DOHH2 (cell line): ENCODE data around the gene RASGRP2.

Experiments
- H3F3A ChIP-seq: fragments of 200-600 bp; sonication (generic), shearing (Covaris generic); 2 replicates; pipeline ENCODE4 v1.6.0; 2016; ENCODE audit warnings: antibody characterized with exemption, mild to moderate bottlenecking; ENCODE audit not compliant: control insufficient read depth, insufficient read depth
- H3K27ac ChIP-seq: fragments of 200-600 bp; sonication (generic); 2 replicates; pipeline ENCODE4 v1.5.1; 2014; ENCODE audit warnings: low read depth, mild to moderate bottlenecking, low read length, moderate library complexity
- H3K27me3 ChIP-seq: fragments of 200-600 bp; sonication (generic); 2 replicates; pipeline ENCODE4 v1.6.1; 2014; ENCODE audit warnings: mild to moderate bottlenecking, low read length, mixed read lengths; ENCODE audit not compliant: control insufficient read depth
- H3K36me3 ChIP-seq: fragments of 200-600 bp; sonication (generic); 2 replicates; pipeline ENCODE4 v1.6.1; 2014; ENCODE audit warnings: mild to moderate bottlenecking, low read length, moderate library complexity, mixed read lengths; ENCODE audit not compliant: control insufficient read depth
- H3K4me1 ChIP-seq: fragments of 200-600 bp; sonication (generic); 2 replicates; pipeline ENCODE4 v1.6.1; 2014; ENCODE audit warnings: mild to moderate bottlenecking, low read length, mixed read lengths; ENCODE audit not compliant: control insufficient read depth
- H3K4me2 ChIP-seq: fragments of 200-600 bp; sonication (generic); 2 replicates; pipeline ENCODE4 v1.6.0; 2014; ENCODE audit warnings: mild to moderate bottlenecking, low read length, moderate library complexity
- H3K4me3 ChIP-seq: fragments of 200-600 bp; sonication (generic); 2 replicates; pipeline ENCODE4 v1.5.1; 2014; ENCODE audit warnings: mild to moderate bottlenecking, low read length, mixed read lengths
- H3K79me2 ChIP-seq: fragments of 200-600 bp; sonication (generic); 2 replicates; pipeline ENCODE4 v1.6.1; 2014; ENCODE audit warnings: mild to moderate bottlenecking, low read length, mixed read lengths; ENCODE audit not compliant: control insufficient read depth
- H3K9me2 ChIP-seq: fragments of 200-600 bp; sonication (generic); replicated peaks from 2 replicates; pipeline ENCODE4 v1.6.1; 2014; ENCODE audit warnings: mild to moderate bottlenecking, low read length, mixed read lengths; ENCODE audit not compliant: control insufficient read depth
- H3K9me3 ChIP-seq: fragments of 200-600 bp; sonication (generic); 2 replicates; pipeline ENCODE4 v1.6.1; 2014; ENCODE audit warnings: antibody characterized with exemption, low read length, mixed read lengths; ENCODE audit not compliant: control insufficient read depth, insufficient read depth
- H4K20me1 ChIP-seq: fragments of 200-600 bp; sonication (generic); 2 replicates; pipeline ENCODE4 v1.6.0; 2014; ENCODE audit warnings: low read depth, mild to moderate bottlenecking, antibody characterized with exemption, low read length, moderate library complexity; ENCODE audit not compliant: control insufficient read depth, insufficient read depth
- CTCF ChIP-seq: fragments of 200-600 bp; sonication (generic); IDR thresholded peaks from one replicate; pipeline ENCODE4 v1.5.1; 2014; ENCODE audit warnings: antibody characterized with exemption, mild to moderate bottlenecking, low read depth, low read length; ENCODE audit not compliant: poor library complexity, severe bottlenecking
- EZH2phosphoT487 ChIP-seq: fragments of 200-600 bp; sonication (generic); IDR thresholded peaks from 2 replicates; pipeline ENCODE4 v1.6.1; 2017; ENCODE audit warnings: borderline replicate concordance, mild to moderate bottlenecking, antibody characterized with exemption, low read length, moderate library complexity, mixed read lengths

RASGRP2 gene

GRCh38 chr11:64684357-64684756, 59.6 kb downstream of the RASGRP2 start:
- no peaks in the 10 kb centered on the region for H3K36me3 ChIP-seq
- no peaks in the 10 kb centered on the region for H4K20me1 ChIP-seq
- H3K4me1 ChIP-seq, result peaks cover 7% of the 10 kb centered on the region
- no peaks in the 10 kb centered on the region for H3K79me2 ChIP-seq
- no peaks in the 10 kb centered on the region for H3K9me2 ChIP-seq
- H3K27ac ChIP-seq, result no peak overlapping the region
- TF ChIP-seq EZH2phosphoT487 (no peak), CTCF (no peak)
- H3K9me3 ChIP-seq, result no peaks in the 10 kb centered on the region
- peaks cover 11% of the 10 kb centered on the region for H3K27me3 ChIP-seq
- no peaks in the 10 kb centered on the region for H3F3A ChIP-seq
- no peak overlapping the region for H3K4me3 ChIP-seq
- no peak overlapping the region for H3K4me2 ChIP-seq

- Histone ChIP-seq H3K27ac (no peak overlapping the region), H3K4me2 (no peak overlapping the region), H3K27me3 (peaks cover 38% of the 10 kb centered on the region), H3K79me2 (no peaks in the 10 kb centered on the region), H3K9me2 (no peaks in the 10 kb centered on the region), H3K9me3 (no peaks in the 10 kb centered on the region), H3K36me3 (no peaks in the 10 kb centered on the region), H3K4me3 (no peak overlapping the region), H3K4me1 (no peaks in the 10 kb centered on the region), H4K20me1 (no peaks in the 10 kb centered on the region), H3F3A (no peaks in the 10 kb centered on the region)
- TF ChIP-seq EZH2phosphoT487 (no peak), CTCF (no peak)
Measured at GRCh38 chr11:64681171-64681570, 62.8 kb downstream of the RASGRP2 start.

GRCh38 chr11:64679846-64680245, 64.1 kb downstream of the RASGRP2 start:
- Histone ChIP-seq H3K4me3 (no peak overlapping the region), H3K27me3 (peaks cover 52% of the 10 kb centered on the region), H3K9me2 (no peaks in the 10 kb centered on the region), H3K9me3 (no peaks in the 10 kb centered on the region), H3K36me3 (no peaks in the 10 kb centered on the region), H3K4me1 (no peaks in the 10 kb centered on the region), H4K20me1 (no peaks in the 10 kb centered on the region), H3K79me2 (no peaks in the 10 kb centered on the region), H3K4me2 (no peak overlapping the region), H3K27ac (no peak overlapping the region), H3F3A (no peaks in the 10 kb centered on the region)
- no peak for TF ChIP-seq CTCF
- no peak for TF ChIP-seq EZH2phosphoT487
